Activated naive CD8-positive, alpha-beta T cell treated with anti-CD3 and anti-CD28 coated beads for 36 hours (primary cell): ENCODE measurements around the gene ZXDC. TPM values are rescaled to one million over a fixed set of nuclear protein-coding genes. Genes with fewer than 3 reads are reported as not detected.

Experiments
- DNase-seq: peaks from one replicate; pipeline ENCODE4 v3.0.0; 2021
- H3K27ac Mint-ChIP-seq: one replicate; pipeline ENCODE4 v1.8.0; 2022; ENCODE audit warnings: mild to moderate bottlenecking, moderate library complexity, mixed read lengths
- H3K27me3 Mint-ChIP-seq: one replicate; pipeline ENCODE4 v1.8.0; 2022; ENCODE audit warnings: mild to moderate bottlenecking, mixed read lengths
- H3K36me3 Mint-ChIP-seq: one replicate; pipeline ENCODE4 v1.8.0; 2021; ENCODE audit warnings: mild to moderate bottlenecking, mixed read lengths
- H3K4me1 Mint-ChIP-seq: one replicate; pipeline ENCODE4 v1.8.0; 2021; ENCODE audit warnings: mixed read lengths
- H3K4me3 Mint-ChIP-seq: one replicate; pipeline ENCODE4 v1.8.0; 2022; ENCODE audit warnings: mild to moderate bottlenecking, moderate library complexity, mixed read lengths
- H3K9me3 Mint-ChIP-seq: one replicate; pipeline ENCODE4 v1.8.0; 2022; ENCODE audit warnings: mixed read lengths
- total RNA-seq, 2 experiments: library from RNA; stranded (reverse); gene quantifications; one replicate each; pipeline ENCODE4 v1.2.3, GENCODE V29; 2021

The ZXDC gene
- total RNA-seq, 2 experiments from 2014 or later, result 18.7 to 19.3 TPM

DNA sequence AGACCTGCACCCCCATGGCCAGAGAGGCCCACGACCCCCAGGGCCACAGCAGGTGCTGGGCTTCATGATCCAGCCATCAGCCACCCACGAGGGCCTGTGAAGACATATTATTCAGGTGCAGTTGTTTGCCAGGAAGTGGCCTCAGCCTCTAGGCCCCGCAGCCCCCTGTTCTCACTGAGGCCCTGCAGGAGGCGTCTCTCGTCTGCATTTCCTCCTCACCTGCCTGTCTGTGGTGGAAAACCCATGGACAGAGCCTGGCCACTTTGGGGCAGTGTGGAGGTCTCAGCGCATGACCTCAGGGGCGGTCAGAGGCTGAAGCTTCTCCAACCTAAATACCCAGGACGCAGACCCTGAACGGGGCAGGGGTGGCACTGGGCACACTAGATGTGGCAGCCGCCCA is 23.2 kb upstream of the ZXDC start:
- DNase-seq, result no peak

DNA sequence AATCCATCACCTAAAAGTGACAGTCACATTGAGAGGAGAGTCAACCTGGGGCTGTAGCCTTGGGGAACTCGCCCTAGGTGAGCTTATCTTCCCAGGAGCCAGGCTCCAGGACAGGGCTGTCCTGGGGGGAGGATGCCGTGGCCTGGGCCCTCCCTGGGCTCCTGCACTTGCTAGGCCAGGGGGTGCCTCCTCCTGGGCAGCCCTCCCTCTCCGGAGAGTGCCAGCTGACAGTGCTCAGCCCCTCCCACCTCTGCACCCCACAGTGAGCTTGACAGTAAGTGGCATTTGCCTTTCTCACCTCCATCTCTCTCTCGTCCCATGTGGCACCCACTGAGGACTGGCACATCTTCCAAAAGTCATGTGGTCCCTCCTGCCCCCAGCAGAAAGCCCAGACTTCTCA is 22.8 kb upstream of the ZXDC start:
- Mint-ChIP-seq H3K36me3 (no peaks in the 10 kb centered on the region), H3K9me3 (no peaks in the 10 kb centered on the region), H3K27me3 (no peaks in the 10 kb centered on the region), H3K4me3 (no peak overlapping the region), H3K4me1 (peaks cover 3% of the 10 kb centered on the region), H3K27ac (no peak overlapping the region)
- DNase-seq, result no peak

More for the DNA sequence above, 23.2 kb upstream of the ZXDC start:
- Mint-ChIP-seq H3K27me3 (no peaks in the 10 kb centered on the region), H3K27ac (no peak overlapping the region), H3K4me3 (no peak overlapping the region), H3K4me1 (peaks cover 3% of the 10 kb centered on the region), H3K36me3 (no peaks in the 10 kb centered on the region), H3K9me3 (no peaks in the 10 kb centered on the region)

DNA sequence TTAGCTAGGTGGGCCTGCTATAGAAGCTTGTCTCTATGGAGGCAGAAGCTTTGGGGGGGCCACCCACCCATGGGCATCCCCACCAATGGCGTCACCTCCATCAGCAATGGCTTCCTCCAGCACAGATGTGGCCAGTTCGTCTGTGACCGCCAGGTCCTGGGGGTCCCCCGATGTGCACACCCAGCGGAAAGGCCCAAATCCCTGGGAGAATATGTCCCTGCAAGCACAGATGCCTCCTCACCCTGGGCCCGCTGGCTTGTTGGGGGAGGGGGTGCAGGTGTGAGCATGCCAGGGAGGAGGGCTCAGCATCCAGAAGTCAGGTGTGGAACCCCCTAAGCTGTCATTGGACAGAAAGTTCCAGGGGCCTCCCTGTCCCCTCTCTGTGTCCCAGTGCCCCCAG is 22.3 kb upstream of the ZXDC start:
- no peak overlapping the region for H3K27ac Mint-ChIP-seq
- H3K27me3 Mint-ChIP-seq, result no peaks in the 10 kb centered on the region
- DNase-seq, result no peak
- H3K4me3 Mint-ChIP-seq, result no peak overlapping the region
- H3K9me3 Mint-ChIP-seq, result no peaks in the 10 kb centered on the region
- H3K36me3 Mint-ChIP-seq, result no peaks in the 10 kb centered on the region
- peaks cover 7% of the 10 kb centered on the region for H3K4me1 Mint-ChIP-seq

DNA sequence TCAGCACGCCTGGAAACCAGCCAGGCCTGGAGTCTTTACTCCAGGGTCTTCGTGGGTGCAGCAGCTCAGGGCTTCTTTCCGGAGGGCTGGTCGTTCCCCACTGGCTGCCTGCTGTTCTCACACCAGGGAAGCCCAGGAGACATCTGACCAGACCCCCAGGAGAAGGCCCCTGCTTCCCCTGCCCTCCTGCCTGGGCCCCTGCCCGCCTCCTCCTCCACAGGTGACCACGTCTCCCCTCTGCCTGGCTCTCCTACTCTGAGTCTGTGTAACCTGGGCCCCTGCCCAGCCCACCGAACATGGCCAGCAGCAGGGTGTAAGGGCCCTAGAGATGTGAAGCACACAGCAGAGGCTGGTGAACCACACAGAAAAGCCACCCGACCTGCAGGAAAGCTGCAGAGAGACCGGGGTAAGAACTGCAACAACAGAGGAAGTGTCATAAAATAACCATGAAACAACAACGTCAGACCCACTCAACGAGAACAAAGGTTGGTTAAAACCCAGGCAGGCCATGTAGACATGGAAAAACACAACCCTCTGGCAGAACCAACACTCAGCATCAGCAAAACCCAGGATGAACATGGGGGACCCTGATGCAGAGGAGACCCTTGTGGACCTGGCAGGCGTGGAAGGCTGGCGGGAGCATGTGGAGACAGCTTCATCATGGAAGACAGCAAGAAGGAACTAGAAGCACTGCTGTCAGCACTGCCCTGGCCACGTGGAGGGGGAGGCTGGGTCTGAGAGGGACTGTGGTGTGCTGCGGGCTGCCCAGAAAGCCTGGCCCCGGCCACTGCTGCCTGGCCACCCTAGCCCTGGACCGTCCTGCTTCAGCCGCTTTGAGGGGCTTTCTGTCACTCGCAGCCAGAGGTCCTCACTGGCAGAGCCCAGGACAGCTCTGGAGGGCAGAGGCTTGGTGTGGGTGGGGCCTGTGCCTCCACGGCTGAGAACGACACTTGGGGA is 21.5 kb upstream of the ZXDC start:
- Mint-ChIP-seq H3K36me3 (no peaks in the 10 kb centered on the region), H3K4me1 (peaks cover 7% of the 10 kb centered on the region), H3K27ac (no peak overlapping the region), H3K4me3 (no peak overlapping the region), H3K27me3 (no peaks in the 10 kb centered on the region), H3K9me3 (no peaks in the 10 kb centered on the region)
- no peak for DNase-seq

GRCh38 chr3:126495786-126496185 is 20.1 kb upstream of the ZXDC start:
- Mint-ChIP-seq H3K27me3 (no peaks in the 10 kb centered on the region), H3K27ac (no peak overlapping the region), H3K36me3 (no peaks in the 10 kb centered on the region), H3K9me3 (no peaks in the 10 kb centered on the region), H3K4me3 (no peak overlapping the region), H3K4me1 (peaks cover 7% of the 10 kb centered on the region)
- DNase-seq, result no peak

GRCh38 chr3:126494970-126495230 is 19.2 kb upstream of the ZXDC start:
- Mint-ChIP-seq H3K4me3 (no peak overlapping the region), H3K27me3 (no peaks in the 10 kb centered on the region), H3K9me3 (no peaks in the 10 kb centered on the region), H3K4me1 (peaks cover 7% of the 10 kb centered on the region), H3K27ac (no peak overlapping the region), H3K36me3 (no peaks in the 10 kb centered on the region)
- DNase-seq, result no peak

DNA sequence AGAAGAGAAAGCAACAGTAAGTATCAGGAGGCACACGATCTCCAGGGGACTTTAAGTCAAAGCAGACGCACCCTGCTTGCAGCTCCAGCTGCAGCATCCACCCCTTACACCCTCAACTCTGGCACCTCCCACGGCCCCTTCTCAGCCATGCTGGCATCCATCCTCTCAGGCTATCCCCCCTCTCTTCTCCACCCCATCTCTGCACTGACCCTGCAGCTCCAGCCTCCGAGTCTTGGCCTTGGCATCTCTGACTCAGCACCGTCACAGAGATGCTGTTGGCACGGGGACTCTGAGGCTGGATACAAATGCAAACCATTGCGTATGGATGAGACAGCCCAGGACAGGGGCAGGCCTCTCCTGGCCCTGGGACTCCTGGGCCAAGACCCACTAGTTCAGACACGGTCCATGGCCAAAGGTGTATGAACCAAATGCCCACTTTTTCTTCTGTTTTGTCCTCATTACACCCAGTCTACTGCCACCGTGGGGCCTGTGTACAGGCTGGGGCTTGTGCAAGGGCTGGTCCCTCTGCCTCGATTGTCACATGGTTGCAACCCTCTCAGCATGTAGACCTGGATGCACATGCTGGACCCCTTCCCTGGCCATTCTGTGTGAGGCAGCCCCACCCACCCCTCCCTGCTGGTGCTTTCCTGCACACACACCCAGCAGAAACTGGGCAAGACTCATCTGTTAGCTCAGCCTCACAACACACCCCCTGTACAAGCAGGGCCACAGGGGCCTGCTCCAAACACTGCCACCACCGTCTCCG is 18.7 kb upstream of the ZXDC start:
- DNase-seq, result no peak
- H3K36me3 Mint-ChIP-seq, result no peaks in the 10 kb centered on the region
- H3K27me3 Mint-ChIP-seq, result no peaks in the 10 kb centered on the region
- H3K4me1 Mint-ChIP-seq, result peaks cover 7% of the 10 kb centered on the region
- no peak overlapping the region for H3K27ac Mint-ChIP-seq
- no peak overlapping the region for H3K4me3 Mint-ChIP-seq
- no peaks in the 10 kb centered on the region for H3K9me3 Mint-ChIP-seq

DNA sequence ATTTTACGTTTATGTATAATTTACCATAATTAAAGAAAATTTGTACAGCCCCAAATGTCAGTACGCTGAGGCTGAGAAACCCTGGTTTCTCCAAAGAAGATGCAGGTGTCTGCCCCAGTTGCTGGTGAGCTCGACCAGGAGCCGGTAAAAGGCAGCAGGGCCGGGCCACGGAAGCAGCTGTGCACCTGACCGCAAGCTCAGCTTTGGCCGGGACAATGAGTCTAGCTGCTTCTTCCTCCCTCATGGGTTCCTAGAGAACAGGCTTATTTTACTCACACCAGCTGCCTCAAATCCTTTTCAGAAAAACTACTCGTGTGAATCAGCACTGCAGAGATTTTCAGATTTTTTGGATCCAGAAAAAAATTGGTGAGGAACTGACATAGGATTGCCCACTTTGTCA is 18.0 kb upstream of the ZXDC start:
- DNase-seq, result no peak
- Mint-ChIP-seq H3K4me1 (peaks cover 7% of the 10 kb centered on the region), H3K27ac (no peak overlapping the region), H3K36me3 (no peaks in the 10 kb centered on the region), H3K9me3 (no peaks in the 10 kb centered on the region), H3K27me3 (no peaks in the 10 kb centered on the region), H3K4me3 (no peak overlapping the region)

DNA sequence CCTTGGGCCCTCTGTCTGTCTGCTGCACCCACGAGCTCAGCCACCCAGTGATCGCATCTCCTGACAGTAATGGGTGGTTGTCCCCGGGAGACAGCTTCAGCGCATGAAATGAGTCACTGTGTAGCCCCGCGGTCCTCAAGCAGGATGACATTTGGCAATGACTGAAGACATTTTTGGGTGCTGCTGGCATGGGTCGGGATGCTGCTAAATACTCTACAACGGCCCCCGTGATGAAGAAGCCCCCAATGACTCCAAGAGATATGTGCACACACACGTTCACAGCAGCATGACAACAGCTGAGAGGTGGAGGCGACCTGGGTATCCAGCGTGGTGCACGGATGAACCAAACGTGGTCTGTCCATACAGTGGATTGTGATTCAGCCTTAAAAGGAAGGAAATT is 17.4 kb upstream of the ZXDC start:
- H3K36me3 Mint-ChIP-seq, result no peaks in the 10 kb centered on the region
- H3K27ac Mint-ChIP-seq, result no peak overlapping the region
- no peak for DNase-seq
- no peak overlapping the region for H3K4me3 Mint-ChIP-seq
- H3K27me3 Mint-ChIP-seq, result no peaks in the 10 kb centered on the region
- peaks cover 7% of the 10 kb centered on the region for H3K4me1 Mint-ChIP-seq
- no peaks in the 10 kb centered on the region for H3K9me3 Mint-ChIP-seq

DNA sequence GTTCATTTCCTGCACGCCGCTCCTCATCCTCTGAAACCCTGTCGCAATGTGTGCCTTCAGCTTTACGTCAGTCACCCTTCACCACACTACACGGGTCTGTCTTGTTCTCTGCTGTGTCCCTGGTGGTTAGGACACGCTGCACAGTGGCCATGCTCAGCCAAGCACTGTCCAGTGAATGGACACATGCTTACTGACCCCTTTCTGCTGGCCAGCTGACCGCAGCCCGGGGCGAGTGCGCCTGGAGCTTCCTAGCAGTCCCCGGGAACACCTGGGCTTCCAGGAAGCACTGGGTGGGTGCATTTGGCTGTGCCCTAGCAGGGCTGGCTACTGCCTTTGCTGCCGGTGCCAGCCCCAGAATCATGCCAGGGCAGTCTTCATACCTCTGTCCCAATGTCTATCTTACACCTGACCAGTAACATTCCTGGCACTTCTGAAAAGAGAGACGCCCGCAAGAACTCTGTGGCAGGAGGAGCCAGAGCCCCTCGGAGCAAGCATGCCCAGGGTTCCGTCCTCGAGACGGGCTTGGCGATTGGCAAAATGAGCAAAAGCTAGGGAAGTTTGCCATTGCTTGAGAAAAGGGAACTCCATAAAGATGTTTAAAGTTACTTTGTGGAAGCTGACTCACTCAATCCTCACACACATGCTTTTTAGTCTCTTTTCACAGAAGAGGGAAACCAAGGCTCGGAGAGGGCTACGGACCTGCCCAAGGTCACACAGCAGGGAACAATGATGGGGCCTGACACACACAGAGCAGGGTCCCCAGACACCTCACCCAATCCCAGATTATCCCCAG is 15.7 kb upstream of the ZXDC start:
- H3K36me3 Mint-ChIP-seq, result no peaks in the 10 kb centered on the region
- H3K9me3 Mint-ChIP-seq, result no peaks in the 10 kb centered on the region
- H3K4me1 Mint-ChIP-seq, result peaks cover 14% of the 10 kb centered on the region
- no peak overlapping the region for H3K4me3 Mint-ChIP-seq
- no peak overlapping the region for H3K27ac Mint-ChIP-seq
- no peak for DNase-seq
- no peaks in the 10 kb centered on the region for H3K27me3 Mint-ChIP-seq

GRCh38 chr3:126490619-126491018 is 14.9 kb upstream of the ZXDC start:
- Mint-ChIP-seq H3K4me1 (peaks cover 14% of the 10 kb centered on the region), H3K36me3 (no peaks in the 10 kb centered on the region), H3K4me3 (no peak overlapping the region), H3K27me3 (no peaks in the 10 kb centered on the region), H3K27ac (no peak overlapping the region), H3K9me3 (no peaks in the 10 kb centered on the region)
- no peak for DNase-seq

DNA sequence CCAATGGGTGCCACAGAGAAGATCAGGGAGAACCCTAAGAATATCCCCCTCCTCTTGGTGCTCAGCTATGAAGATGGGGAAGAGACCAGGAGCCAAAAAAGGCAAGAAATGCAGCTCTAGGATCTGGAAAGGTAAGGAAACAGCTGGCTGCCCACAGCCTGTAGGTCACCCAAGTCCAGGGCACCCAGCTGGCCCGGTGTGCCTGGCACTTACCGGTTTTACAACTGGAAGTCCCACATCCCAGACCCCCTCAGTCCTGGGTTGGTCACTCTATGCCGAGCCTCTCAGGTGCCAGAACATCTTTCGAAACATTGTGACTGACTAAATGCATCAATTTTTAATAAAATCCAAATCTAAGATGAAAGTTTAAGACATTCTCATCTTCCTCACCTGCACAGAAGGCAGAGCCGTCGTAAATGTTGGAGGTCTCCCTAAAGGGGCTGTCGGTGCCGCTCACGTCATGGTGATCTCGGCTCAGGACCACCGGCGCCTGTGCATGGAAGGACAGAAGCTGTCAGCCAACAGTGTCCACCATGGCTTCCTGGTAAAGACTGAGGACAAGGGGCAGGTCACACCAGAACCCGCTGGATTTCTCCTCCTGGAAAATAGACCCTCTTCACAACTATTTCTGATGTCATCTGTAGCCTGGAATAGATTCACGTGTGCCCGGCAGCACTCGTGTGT is 13.3 kb upstream of the ZXDC start:
- peaks cover 12% of the 10 kb centered on the region for H3K4me1 Mint-ChIP-seq
- no peaks in the 10 kb centered on the region for H3K27me3 Mint-ChIP-seq
- no peak overlapping the region for H3K4me3 Mint-ChIP-seq
- no peak for DNase-seq
- no peaks in the 10 kb centered on the region for H3K36me3 Mint-ChIP-seq
- H3K9me3 Mint-ChIP-seq, result no peaks in the 10 kb centered on the region
- H3K27ac Mint-ChIP-seq, result no peak overlapping the region

- Mint-ChIP-seq H3K27me3 (no peaks in the 10 kb centered on the region), H3K27ac (peak overlapping the region; percentile 4), H3K9me3 (no peaks in the 10 kb centered on the region), H3K4me1 (peaks cover 8% of the 10 kb centered on the region), H3K4me3 (no peak overlapping the region), H3K36me3 (no peaks in the 10 kb centered on the region)
- DNase-seq, result no peak
Observed at GRCh38 chr3:126488185-126488584, 12.5 kb upstream of the ZXDC start.

DNA sequence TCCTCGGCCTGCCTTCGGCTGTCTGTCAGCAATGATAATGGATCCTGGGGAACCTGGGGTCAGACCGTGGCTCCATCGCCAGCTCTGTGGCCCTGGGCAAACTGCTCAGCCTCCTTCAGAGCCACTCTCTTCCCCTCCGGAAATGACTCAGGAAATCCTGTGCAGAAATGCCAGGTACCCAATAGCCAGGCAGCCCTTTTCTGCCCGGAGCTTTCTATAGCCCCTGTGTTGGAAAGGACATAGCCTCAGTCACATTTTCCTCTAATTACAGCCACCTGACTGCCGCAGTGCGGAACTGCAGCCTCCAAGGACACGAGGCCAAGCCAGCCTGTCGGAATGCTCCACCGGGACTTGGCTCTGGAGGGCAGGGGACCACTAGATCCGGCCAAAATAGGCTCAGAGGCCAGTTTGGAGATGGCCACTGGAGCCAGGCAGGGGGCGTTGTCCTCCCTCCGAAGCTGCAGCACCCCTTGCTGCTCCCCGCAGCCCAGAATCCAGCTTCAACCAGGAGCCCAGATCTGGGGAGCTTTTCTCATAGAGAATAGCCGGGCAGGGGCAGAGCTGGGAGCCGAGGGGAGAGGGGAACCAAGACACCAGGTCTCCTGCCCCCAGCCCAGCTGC is 11.6 kb upstream of the ZXDC start:
- no peak overlapping the region for H3K4me3 Mint-ChIP-seq

More for the DNA sequence above, 11.6 kb upstream of the ZXDC start:
- no peaks in the 10 kb centered on the region for H3K36me3 Mint-ChIP-seq
- peak overlapping the region; percentile 79 for H3K27ac Mint-ChIP-seq
- H3K27me3 Mint-ChIP-seq, result no peaks in the 10 kb centered on the region
- peak; percentile 16 for DNase-seq
- H3K9me3 Mint-ChIP-seq, result no peaks in the 10 kb centered on the region
- H3K4me1 Mint-ChIP-seq, result peaks cover 8% of the 10 kb centered on the region
